Astrocyte (in vitro differentiated cells and primary cell): ENCODE measurements around the gene DNAJA1. TPM values are rescaled to one million over a fixed set of nuclear protein-coding genes. Genes with fewer than 3 reads are reported as not detected.

Experiments
- DNase-seq: peaks from one replicate; pipeline ENCODE4 v3.0.0-alpha.2; 2010; ENCODE audit warnings: low read depth
- FAIRE-seq: peaks from 2 replicates; lab custom pipeline; 2011; peaks lifted over from hg19 to GRCh38; lab: Jason Lieb, UNC
- H2AFZ ChIP-seq: 2 replicates; pipeline ENCODE4 v1.6.0; 2012; ENCODE audit warnings: low read depth, low read length, inconsistent platforms
- H3K27ac ChIP-seq: 2 replicates; pipeline ENCODE4 v1.5.1; 2011; ENCODE audit warnings: low read depth, low read length, inconsistent platforms
- H3K27me3 ChIP-seq: 2 replicates; pipeline ENCODE4 v1.6.0; 2011; ENCODE audit warnings: low read length, inconsistent platforms; ENCODE audit not compliant: insufficient read depth
- H3K36me3 ChIP-seq: 2 replicates; pipeline ENCODE4 v1.5.1; 2011; ENCODE audit warnings: low read length, inconsistent platforms; ENCODE audit not compliant: insufficient read depth
- H3K4me1 ChIP-seq: 2 replicates; pipeline ENCODE4 v1.5.1; 2011; ENCODE audit warnings: low read length, inconsistent platforms; ENCODE audit not compliant: insufficient read depth
- H3K4me2 ChIP-seq: 2 replicates; pipeline ENCODE4 v1.6.0; 2012; ENCODE audit warnings: low read length, inconsistent platforms
- H3K4me3 ChIP-seq: 2 replicates; pipeline ENCODE4 v1.5.1; 2011; ENCODE audit warnings: low read depth, mild to moderate bottlenecking, low read length, inconsistent platforms; ENCODE audit not compliant: insufficient read depth
- H3K79me2 ChIP-seq: 2 replicates; pipeline ENCODE4 v1.6.0; 2012; ENCODE audit warnings: mild to moderate bottlenecking, low read length, inconsistent platforms; ENCODE audit not compliant: insufficient read depth
- H3K9ac ChIP-seq: 2 replicates; pipeline ENCODE4 v1.6.0; 2012; ENCODE audit warnings: mild to moderate bottlenecking, low read length, inconsistent platforms
- H3K9me3 ChIP-seq: 2 replicates; pipeline ENCODE4 v1.5.1; 2012; ENCODE audit warnings: low read depth, mild to moderate bottlenecking, low read length, inconsistent platforms; ENCODE audit not compliant: insufficient read depth
- H4K20me1 ChIP-seq: 2 replicates; pipeline ENCODE4 v1.6.0; 2012; ENCODE audit warnings: low read length, inconsistent platforms; ENCODE audit not compliant: insufficient read depth
- H3K27ac Mint-ChIP-seq: one replicate; pipeline ENCODE4 v1.8.0; 2021; ENCODE audit warnings: mild to moderate bottlenecking, mixed read lengths; ENCODE audit not compliant: unreplicated experiment
- H3K27me3 Mint-ChIP-seq: one replicate; pipeline ENCODE4 v1.8.0; 2021; ENCODE audit warnings: low read depth, mixed read lengths; ENCODE audit not compliant: unreplicated experiment
- H3K36me3 Mint-ChIP-seq: one replicate; pipeline ENCODE4 v1.8.0; 2021; ENCODE audit warnings: low read depth, mixed read lengths; ENCODE audit not compliant: unreplicated experiment
- H3K4me1 Mint-ChIP-seq: one replicate; pipeline ENCODE4 v1.8.0; 2021; ENCODE audit warnings: low read depth, mixed read lengths; ENCODE audit not compliant: unreplicated experiment
- H3K4me3 Mint-ChIP-seq: one replicate; pipeline ENCODE4 v1.8.0; 2021; ENCODE audit warnings: mild to moderate bottlenecking, moderate library complexity, mixed read lengths; ENCODE audit not compliant: unreplicated experiment
- H3K9me3 Mint-ChIP-seq: one replicate; pipeline ENCODE4 v1.8.0; 2021; ENCODE audit warnings: mild to moderate bottlenecking, mixed read lengths; ENCODE audit not compliant: unreplicated experiment
- CTCF ChIP-seq: IDR thresholded peaks from 2 replicates; pipeline ENCODE4 v1.5.1; 2011; ENCODE audit warnings: low read depth, mild to moderate bottlenecking, inconsistent platforms, low read length, moderate library complexity; ENCODE audit not compliant: insufficient read depth
- EZH2 ChIP-seq: IDR thresholded peaks from 2 replicates; pipeline ENCODE4 v1.6.1; 2012; ENCODE audit warnings: mild to moderate bottlenecking, low read length, inconsistent platforms; ENCODE audit not compliant: insufficient read depth
- total RNA-seq: library from RNA; stranded (reverse); gene quantifications from 2 replicates; pipeline ENCODE4 v1.2.1, GENCODE V29; 2021

Gene DNAJA1
- total RNA-seq, 1 donor from 2014 or later, result 277 TPM

GRCh38 chr9:33041432-33042188 lies 16.5 kb downstream of the DNAJA1 start:
- no peak for DNase-seq
- Histone ChIP-seq H3K4me1 (peaks cover 15% of the 10 kb centered on the region), H3K4me2 (no peak overlapping the region), H4K20me1 (peaks cover 23% of the 10 kb centered on the region), H3K27ac (no peak overlapping the region), H3K36me3 (peaks cover 48% of the 10 kb centered on the region), H3K27me3 (no peaks in the 10 kb centered on the region), H3K4me3 (no peak overlapping the region), H3K9me3 (no peaks in the 10 kb centered on the region), H3K79me2 (peaks cover 9% of the 10 kb centered on the region), H3K9ac (no peak overlapping the region), H2AFZ (no peak overlapping the region)
- H3K4me1 Mint-ChIP-seq, result peaks cover 7% of the 10 kb centered on the region
- no peak overlapping the region for H3K27ac Mint-ChIP-seq
- peaks cover 18% of the 10 kb centered on the region for H3K36me3 Mint-ChIP-seq
- H3K9me3 Mint-ChIP-seq, result no peaks in the 10 kb centered on the region
- FAIRE-seq, result no peak
- TF ChIP-seq CTCF (no peak), EZH2 (no peak)
- H3K27me3 Mint-ChIP-seq, result no peaks in the 10 kb centered on the region
- no peak overlapping the region for H3K4me3 Mint-ChIP-seq

- FAIRE-seq, result no peak
- H3K4me2 ChIP-seq, result no peak overlapping the region
- TF ChIP-seq EZH2 (no peak), CTCF (no peak)
- H3K36me3 ChIP-seq, result peaks cover 43% of the 10 kb centered on the region
- Mint-ChIP-seq H3K4me3 (no peak overlapping the region), H3K27ac (no peak overlapping the region), H3K4me1 (peaks cover 7% of the 10 kb centered on the region), H3K36me3 (peaks cover 15% of the 10 kb centered on the region), H3K27me3 (no peaks in the 10 kb centered on the region), H3K9me3 (no peaks in the 10 kb centered on the region)
- no peak for DNase-seq
- no peaks in the 10 kb centered on the region for H3K27me3 ChIP-seq
- no peak overlapping the region for H2AFZ ChIP-seq
- H3K4me1 ChIP-seq, result peaks cover 15% of the 10 kb centered on the region
- H4K20me1 ChIP-seq, result peaks cover 14% of the 10 kb centered on the region
- no peaks in the 10 kb centered on the region for H3K9me3 ChIP-seq
- H3K79me2 ChIP-seq, result peaks cover under 1% of the 10 kb centered on the region
- no peak overlapping the region for H3K4me3 ChIP-seq
- H3K27ac ChIP-seq, result no peak overlapping the region
- H3K9ac ChIP-seq, result no peak overlapping the region
Measured at GRCh38 chr9:33042473-33042872, 17.4 kb downstream of the DNAJA1 start.

- H3K36me3 ChIP-seq, result peaks cover 35% of the 10 kb centered on the region
- H2AFZ ChIP-seq, result peak overlapping the region; percentile 74
- Mint-ChIP-seq H3K27me3 (no peaks in the 10 kb centered on the region), H3K36me3 (peaks cover 8% of the 10 kb centered on the region), H3K4me3 (peak overlapping the region; percentile 83), H3K9me3 (no peaks in the 10 kb centered on the region), H3K27ac (peak overlapping the region; percentile 91), H3K4me1 (peaks cover 7% of the 10 kb centered on the region)
- H3K79me2 ChIP-seq, result no peaks in the 10 kb centered on the region
- H3K9me3 ChIP-seq, result no peaks in the 10 kb centered on the region
- H3K9ac ChIP-seq, result peak overlapping the region; percentile 83
- TF ChIP-seq EZH2 (no peak), CTCF (no peak)
- H3K27ac ChIP-seq, result peak overlapping the region; percentile 88
- H3K4me3 ChIP-seq, result peak overlapping the region; percentile 78
- H4K20me1 ChIP-seq, result peaks cover 4% of the 10 kb centered on the region
- DNase-seq (no peak), FAIRE-seq (no peak)
- H3K4me2 ChIP-seq, result peak overlapping the region; percentile 88
- H3K27me3 ChIP-seq, result no peaks in the 10 kb centered on the region
- peaks cover 15% of the 10 kb centered on the region for H3K4me1 ChIP-seq
Measured at GRCh38 chr9:33043671-33044070, 18.6 kb downstream of the DNAJA1 start.
